Mesenchymal stem cell (in vitro differentiated cells and primary cell): ENCODE measurements around the gene ATF6.

Experiments used
- DNase-seq: peaks from one replicate; pipeline ENCODE4 v3.0.0-alpha.2; 2013
- H2AFZ ChIP-seq: one replicate; pipeline ENCODE4 v1.6.1; 2013; ENCODE audit warnings: low read depth, mild to moderate bottlenecking, control low read depth, inconsistent platforms, low read length, moderate library complexity
- H2AK5ac ChIP-seq: 2 replicates; pipeline ENCODE4 v1.6.1; 2013; ENCODE audit warnings: low read length, moderate library complexity, mild to moderate bottlenecking, inconsistent platforms; ENCODE audit not compliant: severe bottlenecking
- H2BK120ac ChIP-seq: one replicate; pipeline ENCODE4 v1.6.1; 2013; ENCODE audit warnings: low read depth, mild to moderate bottlenecking, inconsistent platforms, low read length, moderate library complexity
- H2BK12ac ChIP-seq, 2 experiments: one replicate each; pipeline ENCODE4 v1.6.1; 2013; ENCODE audit warnings: inconsistent platforms in 2 of 2, low read length in 2 of 2, mild to moderate bottlenecking in 2 of 2, moderate library complexity in 2 of 2, control low read depth in 1 of 2
- H2BK15ac ChIP-seq: one replicate; pipeline ENCODE4 v1.6.1; 2013; ENCODE audit warnings: mild to moderate bottlenecking, low read depth, inconsistent platforms; ENCODE audit not compliant: poor library complexity, severe bottlenecking
- H2BK5ac ChIP-seq: 2 replicates; pipeline ENCODE4 v1.6.1; 2013; ENCODE audit warnings: low read depth, mild to moderate bottlenecking, low read length, control low read depth, inconsistent platforms; ENCODE audit not compliant: poor library complexity, severe bottlenecking
- H3K14ac ChIP-seq, 2 experiments: one replicate each; pipeline ENCODE4 v1.6.1; 2013; ENCODE audit warnings: inconsistent platforms in 2 of 2, low read length in 2 of 2, control low read depth in 1 of 2, mild to moderate bottlenecking in 1 of 2, moderate library complexity in 1 of 2
- H3K18ac ChIP-seq, 2 experiments: one replicate each; pipeline ENCODE4 v1.6.1; 2013; ENCODE audit warnings: inconsistent platforms in 2 of 2, low read length in 2 of 2, control low read depth in 1 of 2, low read depth in 1 of 2, mild to moderate bottlenecking in 1 of 2
- H3K23ac ChIP-seq, 2 experiments: one replicate each; pipeline ENCODE4 v1.6.1; 2013; ENCODE audit warnings: inconsistent platforms in 2 of 2, low read length in 2 of 2, mild to moderate bottlenecking in 2 of 2, moderate library complexity in 2 of 2, control low read depth in 1 of 2
- H3K27ac ChIP-seq: 2 replicates; pipeline ENCODE4 v1.5.1; 2013; ENCODE audit warnings: mild to moderate bottlenecking, moderate library complexity, low read length, control low read depth, inconsistent platforms; ENCODE audit not compliant: poor library complexity, severe bottlenecking
- H3K27me3 ChIP-seq, 2 experiments: 2 replicates each; pipeline versions ENCODE4 v1.6.1 to v1.7.0; 2013; ENCODE audit warnings: low read length in 2 of 2, mild to moderate bottlenecking in 2 of 2, moderate library complexity in 2 of 2, control low read depth in 1 of 2, inconsistent platforms in 1 of 2; ENCODE audit not compliant: control insufficient read depth in 1 of 2, insufficient read depth in 1 of 2
- H3K36me3 ChIP-seq, 2 experiments: 2 replicates each; pipeline versions ENCODE4 v1.6.1 to v1.7.0; 2013; ENCODE audit warnings: low read length in 2 of 2, control low read depth in 1 of 2, inconsistent platforms in 1 of 2, low read depth in 1 of 2, mild to moderate bottlenecking in 1 of 2; ENCODE audit not compliant: insufficient read depth in 2 of 2, control insufficient read depth in 1 of 2
- H3K4ac ChIP-seq, 2 experiments: one replicate each; pipeline ENCODE4 v1.6.1; 2013; ENCODE audit warnings: inconsistent platforms in 2 of 2, low read length in 2 of 2, mild to moderate bottlenecking in 2 of 2, moderate library complexity in 2 of 2, control low read depth in 1 of 2, low read depth in 1 of 2
- H3K4me1 ChIP-seq: 2 replicates; pipeline ENCODE4 v1.6.1; 2013; ENCODE audit warnings: low read depth, low read length, control low read depth; ENCODE audit not compliant: control insufficient read depth, insufficient read depth
- H3K4me2 ChIP-seq: 2 replicates; pipeline ENCODE4 v1.6.1; 2013; ENCODE audit warnings: low read length, mild to moderate bottlenecking, inconsistent platforms; ENCODE audit not compliant: poor library complexity, severe bottlenecking
- H3K4me3 ChIP-seq, 2 experiments: 2 replicates each; pipeline versions ENCODE4 v1.5.1 to v1.7.0; 2013; ENCODE audit warnings: low read length in 2 of 2, mild to moderate bottlenecking in 2 of 2, control low read depth in 1 of 2, low read depth in 1 of 2; ENCODE audit not compliant: insufficient read depth in 1 of 2
- H3K79me1 ChIP-seq: replicated peaks from 2 replicates; pipeline ENCODE4 v1.6.1; 2013; ENCODE audit warnings: mild to moderate bottlenecking, control low read depth, low read length, inconsistent platforms; ENCODE audit not compliant: poor library complexity, severe bottlenecking
- H3K9ac ChIP-seq: 2 replicates; pipeline ENCODE4 v1.7.0; 2013; ENCODE audit warnings: mild to moderate bottlenecking, low read length, moderate library complexity
- H3K9me3 ChIP-seq: 2 replicates; pipeline ENCODE4 v1.7.0; 2013; ENCODE audit warnings: mild to moderate bottlenecking, low read length; ENCODE audit not compliant: control insufficient read depth
- H4K8ac ChIP-seq: one replicate; pipeline ENCODE4 v1.6.1; 2013; ENCODE audit warnings: inconsistent platforms, mild to moderate bottlenecking, low read length, moderate library complexity
- H4K91ac ChIP-seq: one replicate; pipeline ENCODE4 v1.6.1; 2013; ENCODE audit warnings: mild to moderate bottlenecking, low read length, inconsistent platforms
- WGBS: methylation state at CpG from one replicate; pipeline ENCODE4 v1.1.7; 2013; ENCODE audit warnings: mixed read lengths; 5-methylcytosine and 5-hydroxymethylcytosine counted together

The ATF6 gene

DNA sequence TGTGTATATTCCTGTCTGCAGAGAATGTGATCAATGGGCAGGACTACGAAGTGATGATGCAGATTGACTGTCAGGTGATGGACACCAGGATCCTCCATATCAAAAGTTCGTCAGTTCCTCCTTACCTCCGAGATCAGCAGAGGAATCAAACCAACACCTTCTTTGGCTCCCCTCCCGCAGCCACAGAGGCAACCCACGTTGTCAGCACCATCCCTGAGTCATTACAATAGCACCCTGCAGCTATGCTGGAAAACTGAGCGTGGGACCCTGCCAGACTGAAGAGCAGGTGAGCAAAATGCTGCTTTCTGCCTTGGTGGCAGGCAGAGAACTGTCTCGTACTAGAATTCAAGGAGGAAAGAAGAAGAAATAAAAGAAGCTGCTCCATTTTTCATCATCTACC lies 192.3 kb downstream of the ATF6 start:
- no peak overlapping the region for H3K4me3 ChIP-seq
- H3K36me3 ChIP-seq, result peaks cover 0 to 6% of the 10 kb centered on the region in 2 experiments
- H3K4me1 ChIP-seq, result peaks cover 3% of the 10 kb centered on the region
- WGBS, result 85% methylated on average over 6 of the region's 7 CpGs
- H3K79me1 ChIP-seq, result peaks cover 5% of the 10 kb centered on the region
- no peak overlapping the region for H2BK12ac ChIP-seq
- no peak overlapping the region for H3K9ac ChIP-seq
- no peak overlapping the region for H3K4me2 ChIP-seq
- H3K18ac ChIP-seq, result no peak overlapping the region
- no peaks in the 10 kb centered on the region for H3K27me3 ChIP-seq
- H2BK120ac ChIP-seq, result no peak overlapping the region
- H3K9me3 ChIP-seq, result no peaks in the 10 kb centered on the region
- H3K14ac ChIP-seq, result no peak overlapping the region
- no peak overlapping the region for H4K91ac ChIP-seq
- no peak for DNase-seq
- no peak overlapping the region for H3K23ac ChIP-seq
- H2BK5ac ChIP-seq, result no peak overlapping the region
- no peak overlapping the region for H3K27ac ChIP-seq
- H2AK5ac ChIP-seq, result no peak overlapping the region
- H2BK15ac ChIP-seq, result no peak overlapping the region
- no peak overlapping the region for H4K8ac ChIP-seq
- no peak overlapping the region for H3K4ac ChIP-seq
- no peak overlapping the region for H2AFZ ChIP-seq

DNA sequence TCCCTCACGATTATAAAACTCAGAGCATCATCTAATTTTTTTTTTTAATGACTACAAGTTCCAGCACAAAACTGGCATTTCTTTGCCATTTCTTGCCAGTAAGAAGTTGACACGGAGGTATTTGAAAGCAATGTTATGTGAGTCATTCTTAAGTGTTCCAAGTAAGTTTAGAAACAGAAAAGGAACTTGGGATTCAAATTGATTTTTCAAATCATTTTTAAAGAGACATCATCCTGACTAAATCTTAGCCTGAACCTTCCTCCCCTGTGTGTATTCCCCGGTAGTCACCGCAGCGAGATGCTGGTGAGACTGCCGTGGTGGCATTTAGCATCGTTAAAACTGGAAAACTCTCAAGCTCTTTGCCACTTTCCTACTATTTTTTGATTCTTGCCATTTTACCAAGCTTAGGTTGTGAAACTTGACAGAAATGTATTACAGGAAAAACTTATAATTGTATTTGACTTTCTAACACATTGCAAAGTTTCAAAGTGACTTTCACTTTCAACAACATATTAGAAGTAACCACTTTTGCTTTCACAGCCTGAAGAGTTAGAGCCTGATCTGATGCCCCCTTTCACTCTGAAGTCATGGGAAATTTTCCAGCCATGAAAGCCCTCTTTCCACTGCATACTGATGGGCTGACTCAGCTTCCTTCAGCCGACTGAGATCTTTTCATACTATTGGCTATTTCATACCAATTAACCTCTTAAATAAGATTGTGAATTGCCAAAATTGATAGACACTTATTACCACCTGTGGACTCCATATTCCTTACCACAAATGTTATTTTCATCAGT lies 196.2 kb downstream of the ATF6 start:
- H3K18ac ChIP-seq, result no peak overlapping the region

DNA sequence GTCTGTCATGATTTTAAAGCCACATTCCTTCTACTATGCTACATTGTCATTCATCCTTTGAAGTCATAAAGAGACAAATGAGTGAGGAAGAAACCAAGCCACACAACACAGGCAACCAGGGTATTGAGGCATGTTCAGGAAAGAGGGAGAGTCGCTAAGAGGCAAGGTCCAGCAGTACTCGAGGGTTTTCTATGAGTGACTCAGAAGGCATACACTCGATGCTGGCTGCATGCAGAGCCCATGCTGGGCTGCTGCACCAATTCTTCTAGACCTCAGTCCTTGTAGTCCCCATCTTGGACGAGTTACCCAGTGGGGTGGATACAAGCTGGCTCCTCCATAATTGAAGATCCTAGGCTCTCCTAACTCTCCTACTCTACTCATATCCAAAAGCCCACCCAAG lies 199.9 kb downstream of the ATF6 start:
- H4K91ac ChIP-seq, result no peak overlapping the region
- H3K4me2 ChIP-seq, result no peak overlapping the region
- no peaks in the 10 kb centered on the region for H3K27me3 ChIP-seq
- no peak overlapping the region for H3K23ac ChIP-seq
- H3K27ac ChIP-seq, result no peak overlapping the region
- 82% methylated on average over 4 of the region's 4 CpGs for WGBS
- no peak overlapping the region for H3K9ac ChIP-seq
- H3K4me1 ChIP-seq, result peaks cover 15% of the 10 kb centered on the region
- no peak overlapping the region for H3K14ac ChIP-seq
- DNase-seq, result no peak
- no peak overlapping the region for H2BK15ac ChIP-seq
- H3K36me3 ChIP-seq, result no peaks in the 10 kb centered on the region
- H2AFZ ChIP-seq, result no peak overlapping the region
- H3K4me3 ChIP-seq, result no peak overlapping the region
- no peak overlapping the region for H2BK12ac ChIP-seq
- H2BK120ac ChIP-seq, result no peak overlapping the region
- H3K79me1 ChIP-seq, result no peaks in the 10 kb centered on the region
- no peak overlapping the region for H3K18ac ChIP-seq
- no peaks in the 10 kb centered on the region for H3K9me3 ChIP-seq
- no peak overlapping the region for H4K8ac ChIP-seq
- H3K4ac ChIP-seq, result no peak overlapping the region
- H2AK5ac ChIP-seq, result no peak overlapping the region
- no peak overlapping the region for H2BK5ac ChIP-seq

More for the DNA sequence above, 196.2 kb downstream of the ATF6 start:
- H2AFZ ChIP-seq, result no peak overlapping the region
- no peak overlapping the region for H2BK120ac ChIP-seq
- peak overlapping the region in 1 of 2 experiments; percentile 80 for H3K4me3 ChIP-seq
- no peak overlapping the region for H2BK15ac ChIP-seq
- H4K91ac ChIP-seq, result no peak overlapping the region
- no peaks in the 10 kb centered on the region for H3K79me1 ChIP-seq
- H2BK12ac ChIP-seq, result peak overlapping the region in 1 of 2 experiments; percentile 85
- no peak overlapping the region for H3K23ac ChIP-seq
- H3K27ac ChIP-seq, result peak overlapping the region; percentile 97
- no peak overlapping the region for H2AK5ac ChIP-seq
- no peaks in the 10 kb centered on the region for H3K9me3 ChIP-seq
- H3K4me1 ChIP-seq, result peaks cover 5% of the 10 kb centered on the region
- DNase-seq, result peak; percentile 94
- 25% methylated on average over 5 of the region's 8 CpGs for WGBS
- peak overlapping the region; percentile 8 for H3K4me2 ChIP-seq
- no peak overlapping the region for H3K4ac ChIP-seq
- peak overlapping the region; percentile 94 for H3K9ac ChIP-seq
- H3K36me3 ChIP-seq, result peaks cover 0 to 6% of the 10 kb centered on the region in 2 experiments
- H2BK5ac ChIP-seq, result peak overlapping the region; percentile 73
- H4K8ac ChIP-seq, result no peak overlapping the region
- H3K27me3 ChIP-seq, result no peaks in the 10 kb centered on the region
- no peak overlapping the region for H3K14ac ChIP-seq

DNA sequence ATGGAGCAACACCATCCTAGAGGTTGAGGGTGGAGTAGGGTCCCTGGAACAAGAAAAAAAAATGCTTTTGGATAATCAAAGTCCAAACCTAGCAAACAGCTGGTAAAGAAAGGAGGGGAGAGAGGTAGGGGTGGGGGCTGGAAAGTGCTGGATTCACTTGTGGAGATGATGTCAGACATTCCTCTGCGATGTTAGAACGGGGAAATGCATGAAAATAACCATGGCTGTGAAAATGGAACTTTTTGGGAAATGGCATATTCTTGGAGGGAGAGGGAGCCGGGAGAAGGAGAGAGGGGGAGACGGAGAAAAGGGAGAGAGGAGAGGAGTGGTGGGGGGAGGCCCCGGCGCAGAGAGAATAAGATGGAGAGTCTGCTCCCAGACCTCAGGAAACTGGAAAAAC lies 203.9 kb downstream of the ATF6 start:
- Histone ChIP-seq H2AK5ac (peak overlapping the region; percentile 71), H4K91ac (no peak overlapping the region), H3K9me3 (no peaks in the 10 kb centered on the region), H3K4ac (no peak overlapping the region), H2BK5ac (no peak overlapping the region), H3K18ac (no peak overlapping the region), H4K8ac (no peak overlapping the region), H3K9ac (no peak overlapping the region), H3K4me2 (no peak overlapping the region), H3K23ac (no peak overlapping the region), H3K4me1 (peaks cover 24% of the 10 kb centered on the region), H3K36me3 (no peaks in the 10 kb centered on the region), H3K14ac (no peak overlapping the region), H3K4me3 (no peak overlapping the region), H2AFZ (no peak overlapping the region), H3K79me1 (no peaks in the 10 kb centered on the region), H3K27me3 (peaks cover 0 to 11% of the 10 kb centered on the region in 2 experiments), H3K27ac (no peak overlapping the region), H2BK15ac (no peak overlapping the region), H2BK12ac (no peak overlapping the region), H2BK120ac (no peak overlapping the region)
- DNase-seq, result no peak
- 71% methylated on average over 6 of the region's 6 CpGs for WGBS
